ENCODE data around the gene UBR4. TPM values are rescaled to one million over a fixed set of nuclear protein-coding genes. Genes with fewer than 3 reads are reported as not detected.

The UBR4 gene
- total RNA-seq, 1 donor from 2014 or later = 125 TPM

DNA sequence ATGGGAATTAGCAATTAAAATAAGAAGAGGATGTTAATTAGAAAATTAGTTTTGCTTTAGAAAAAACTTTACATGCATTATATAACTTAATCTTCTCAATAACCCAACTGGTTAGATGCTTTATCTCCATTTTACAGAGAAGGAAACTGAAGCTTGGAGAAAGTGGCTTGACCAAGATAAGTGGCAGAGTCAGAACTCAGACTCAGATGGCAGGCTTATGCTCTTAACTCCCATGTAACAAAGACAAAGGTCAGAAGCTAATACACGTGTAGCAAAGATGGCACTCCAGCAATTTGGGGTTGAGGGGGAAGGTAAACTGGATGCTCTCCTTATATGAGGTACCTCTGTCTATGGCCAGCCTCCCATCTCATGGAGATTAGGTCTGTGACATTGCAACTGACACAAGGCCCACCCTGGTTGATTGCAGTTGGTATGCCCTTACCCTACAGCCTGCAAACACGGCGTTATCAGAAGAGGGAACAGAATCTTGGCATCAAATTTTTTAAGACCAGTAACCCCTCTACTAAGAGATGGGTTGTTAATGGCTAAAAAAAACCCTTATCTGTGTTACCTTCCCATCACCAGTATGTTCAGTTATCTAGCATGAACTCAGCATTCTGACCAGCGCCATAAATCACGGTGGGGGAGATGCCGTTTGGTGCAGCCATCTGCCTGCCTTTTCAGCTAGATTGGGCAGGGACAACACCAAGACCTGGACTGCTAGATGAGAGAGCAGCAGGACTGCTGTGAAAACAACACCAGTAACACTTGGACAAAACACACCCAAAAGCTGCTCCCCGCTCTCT, 97.0 kb downstream of the UBR4 start:
- no peak for ATAC-seq
- intact Hi-C loops (cut with DNase I) = no loop called here
- TF ChIP-seq, protein P1, sequence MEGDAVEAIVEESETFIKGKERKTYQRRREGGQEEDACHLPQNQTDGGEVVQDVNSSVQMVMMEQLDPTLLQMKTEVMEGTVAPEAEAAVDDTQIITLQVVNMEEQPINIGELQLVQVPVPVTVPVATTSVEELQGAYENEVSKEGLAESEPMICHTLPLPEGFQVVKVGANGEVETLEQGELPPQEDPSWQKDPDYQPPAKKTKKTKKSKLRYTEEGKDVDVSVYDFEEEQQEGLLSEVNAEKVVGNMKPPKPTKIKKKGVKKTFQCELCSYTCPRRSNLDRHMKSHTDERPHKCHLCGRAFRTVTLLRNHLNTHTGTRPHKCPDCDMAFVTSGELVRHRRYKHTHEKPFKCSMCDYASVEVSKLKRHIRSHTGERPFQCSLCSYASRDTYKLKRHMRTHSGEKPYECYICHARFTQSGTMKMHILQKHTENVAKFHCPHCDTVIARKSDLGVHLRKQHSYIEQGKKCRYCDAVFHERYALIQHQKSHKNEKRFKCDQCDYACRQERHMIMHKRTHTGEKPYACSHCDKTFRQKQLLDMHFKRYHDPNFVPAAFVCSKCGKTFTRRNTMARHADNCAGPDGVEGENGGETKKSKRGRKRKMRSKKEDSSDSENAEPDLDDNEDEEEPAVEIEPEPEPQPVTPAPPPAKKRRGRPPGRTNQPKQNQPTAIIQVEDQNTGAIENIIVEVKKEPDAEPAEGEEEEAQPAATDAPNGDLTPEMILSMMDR (IDR thresholded peaks at IDR 0.05) = no peak

DNA sequence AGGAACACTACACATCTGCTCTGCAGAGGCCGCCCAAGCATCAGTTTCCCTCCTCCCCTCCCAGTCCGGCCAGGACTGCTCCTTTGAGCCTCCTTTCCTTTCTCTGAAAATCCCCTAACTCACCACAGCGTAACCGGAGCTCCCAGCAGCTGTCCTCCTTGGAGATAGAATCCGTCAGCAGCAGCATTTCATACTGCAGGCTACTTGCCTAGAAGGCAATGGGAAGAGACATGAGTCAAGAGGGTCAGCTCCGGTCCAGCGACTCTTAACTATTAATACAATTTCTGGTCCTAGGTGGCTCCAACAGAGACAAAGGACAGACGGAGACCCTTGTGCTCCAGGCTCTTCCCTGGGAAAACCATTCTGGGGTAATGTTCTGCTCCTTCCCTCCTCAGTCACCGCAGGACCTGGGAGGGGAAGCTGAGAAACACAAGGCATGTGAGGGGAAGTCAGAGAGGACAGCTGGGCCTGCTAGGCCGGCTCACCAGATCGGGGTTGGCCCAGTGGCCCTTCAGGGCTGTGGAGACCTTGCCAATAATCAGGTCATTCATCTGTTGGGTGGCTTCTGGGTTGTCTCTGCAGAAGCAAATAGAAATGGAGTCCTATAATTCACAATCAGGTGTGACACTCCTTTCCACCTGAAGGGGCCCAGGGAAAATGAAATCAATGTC, 99.7 kb downstream of the UBR4 start:
- Histone ChIP-seq H3K4me3 (no peak overlapping the region), H3K36me3 (peaks cover 100% of the 10 kb centered on the region), H3K9me3 (no peaks in the 10 kb centered on the region), H3K27me3 (ENCODE audit: low read depth) (no peaks in the 10 kb centered on the region), H3K4me1 (no peaks in the 10 kb centered on the region), H3K27ac (no peak overlapping the region)
- intact Hi-C loops (cut with DNase I) = no loop called here
- TF ChIP-seq, protein P1 (IDR thresholded peaks at IDR 0.05) = no peak
- ATAC-seq (no peak), DNase-seq (no peak)

More for the DNA sequence above, 97.0 kb downstream of the UBR4 start:
- Histone ChIP-seq H3K4me3 (no peak overlapping the region), H3K4me1 (no peaks in the 10 kb centered on the region), H3K9me3 (no peaks in the 10 kb centered on the region), H3K27me3 (ENCODE audit: low read depth) (no peaks in the 10 kb centered on the region), H3K27ac (no peak overlapping the region), H3K36me3 (peaks cover 100% of the 10 kb centered on the region)
- DNase-seq = no peak

DNA sequence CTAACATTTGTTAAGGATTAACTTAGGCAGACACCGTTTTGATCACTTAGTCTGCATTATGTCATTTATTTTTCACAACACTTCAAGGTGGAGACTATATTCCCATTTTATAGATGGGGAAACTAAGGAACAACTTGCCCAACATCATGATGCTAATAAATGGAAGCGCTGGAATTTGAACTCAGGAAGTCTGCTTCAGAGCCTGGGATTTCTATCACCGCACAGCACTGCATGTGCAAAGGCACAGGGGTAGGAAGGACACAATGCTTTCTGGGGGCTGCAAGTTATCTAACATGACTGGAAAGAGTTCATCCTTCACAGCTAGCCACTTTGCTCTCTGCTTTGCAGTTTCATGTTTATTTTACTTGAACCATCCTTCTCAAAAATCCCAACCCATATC, 100.5 kb downstream of the UBR4 start:
- no peaks in the 10 kb centered on the region for H3K4me1 ChIP-seq
- H3K36me3 ChIP-seq = peaks cover 100% of the 10 kb centered on the region
- H3K4me3 ChIP-seq = no peak overlapping the region
- no peak overlapping the region for H3K27ac ChIP-seq
- intact Hi-C loops (cut with DNase I) = no loop called here
- ATAC-seq (no peak), DNase-seq (no peak)
- H3K27me3 ChIP-seq (ENCODE audit: low read depth) = no peaks in the 10 kb centered on the region
- TF ChIP-seq, protein P1 (IDR thresholded peaks at IDR 0.05) = no peak
- H3K9me3 ChIP-seq = no peaks in the 10 kb centered on the region

DNA sequence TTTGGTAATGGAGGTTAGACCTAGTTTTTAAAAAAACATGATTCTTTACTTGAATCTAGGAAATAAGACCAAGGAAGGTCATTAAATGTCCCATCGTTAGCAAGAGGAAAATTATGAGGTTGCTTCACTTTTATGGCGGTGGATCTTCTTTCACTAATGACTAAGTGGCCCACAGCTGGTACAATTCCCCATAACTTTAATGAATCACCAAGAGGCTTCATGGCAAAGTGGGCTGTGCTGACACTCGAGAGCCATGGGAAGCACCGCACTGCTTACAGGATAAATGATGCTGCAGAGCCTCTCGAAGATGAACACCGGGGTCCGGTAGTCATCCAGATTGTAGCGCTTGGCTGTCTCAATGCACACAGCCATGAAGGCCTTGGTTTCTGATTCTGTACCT, 108.8 kb downstream of the UBR4 start:
- TF ChIP-seq, protein P1 (IDR thresholded peaks at IDR 0.05) = no peak
- Histone ChIP-seq H3K27me3 (ENCODE audit: low read depth) (no peaks in the 10 kb centered on the region), H3K4me3 (no peak overlapping the region), H3K27ac (no peak overlapping the region), H3K36me3 (peaks cover 100% of the 10 kb centered on the region), H3K4me1 (no peaks in the 10 kb centered on the region), H3K9me3 (no peaks in the 10 kb centered on the region)
- ATAC-seq = no peak
- DNase-seq = no peak
- intact Hi-C loops (cut with DNase I) = no loop called here

DNA sequence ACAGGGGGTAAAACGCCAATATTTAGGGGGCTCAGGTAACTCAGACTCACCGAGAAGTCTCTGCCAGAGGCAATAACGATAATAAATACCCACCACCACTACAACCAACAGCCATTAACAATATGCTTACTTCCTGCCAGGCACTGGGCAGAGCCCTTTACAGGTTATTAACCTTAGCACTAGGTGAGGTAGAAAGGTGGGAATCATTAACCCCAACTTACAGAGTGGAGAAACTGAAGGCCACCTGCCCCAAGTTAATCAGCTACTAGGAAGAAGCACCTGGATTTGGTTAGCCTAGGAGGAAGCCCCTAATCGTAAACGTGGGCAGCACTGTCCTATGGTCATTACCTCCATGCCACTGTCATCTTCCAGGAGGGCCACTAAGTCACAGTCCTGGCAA, 110.0 kb downstream of the UBR4 start:
- Histone ChIP-seq H3K4me1 (no peaks in the 10 kb centered on the region), H3K27me3 (ENCODE audit: low read depth) (no peaks in the 10 kb centered on the region), H3K27ac (no peak overlapping the region), H3K36me3 (peaks cover 100% of the 10 kb centered on the region), H3K9me3 (no peaks in the 10 kb centered on the region), H3K4me3 (no peak overlapping the region)
- DNase-seq (no peak), ATAC-seq (no peak)
- intact Hi-C loops (cut with DNase I) = no loop called here
- TF ChIP-seq, protein P1 (IDR thresholded peaks at IDR 0.05) = no peak
